SK-N-SH (cell line): ENCODE results near the gene FBN1. TPM values are rescaled to one million over a fixed set of nuclear protein-coding genes. Genes with fewer than 3 reads are reported as not detected.

Source experiments
- CTCF ChIA-PET: fragments of 300-600, 350-600 bp; formaldehyde crosslinking; extraction: SDS; loops from one replicate; lab custom pipeline; 2021; lab: Yijun Ruan, JAX
- POLR2A ChIA-PET: fragments of 350-600 bp; sonication (Branson Sonifier 250); formaldehyde crosslinking; extraction: SDS; loops from one replicate; lab custom pipeline; 2020; ENCODE audit warnings: antibody characterized with exemption, inconsistent platforms; lab: Yijun Ruan, JAX
- DNase-seq: peaks from one replicate; pipeline ENCODE4 v3.0.0; 2012
- H2AFZ ChIP-seq: fragments of 200-600 bp; sonication (generic); 2 replicates; pipeline ENCODE4 v1.8.1; 2016; ENCODE audit warnings: antibody characterized with exemption, mild to moderate bottlenecking, low read depth
- H3F3A ChIP-seq: fragments of 200-600 bp; sonication (generic); replicated peaks from 2 replicates; pipeline ENCODE3; 2016; ENCODE audit warnings: antibody characterized with exemption, mild to moderate bottlenecking; ENCODE audit not compliant: insufficient read depth
- H3K27ac ChIP-seq, 2 experiments: fragments of 200-500 bp in 1 of 2; fragments of 200-600 bp in 1 of 2; sonication (Bioruptor generic) in 1 of 2; sonication (generic), shearing (Covaris generic) in 1 of 2; 2 replicates each; pipeline versions ENCODE4 v1.5.1 to v1.6.1; 2014 to 2016; ENCODE audit warnings: low read depth in 2 of 2, inconsistent platforms in 1 of 2, low read length in 1 of 2, mild to moderate bottlenecking in 1 of 2, mixed read lengths in 1 of 2
- H3K27me3 ChIP-seq: fragments of 200-600 bp; sonication (generic), shearing (Covaris generic); 2 replicates; pipeline ENCODE4 v1.6.1; 2016; ENCODE audit warnings: mixed run types; ENCODE audit not compliant: insufficient read depth
- H3K36me3 ChIP-seq, 2 experiments: fragments of 200-500 bp in 1 of 2; fragments of 200-600 bp in 1 of 2; sonication (Bioruptor generic) in 1 of 2; sonication (generic) in 1 of 2; replicated peaks in 1 of 2; 2 replicates each; pipeline versions ENCODE3 to v1.5.1; 2014 to 2016; ENCODE audit warnings: low read length in 1 of 2, mild to moderate bottlenecking in 1 of 2; ENCODE audit not compliant: insufficient read depth in 2 of 2, control insufficient read depth in 1 of 2
- H3K4me1 ChIP-seq, 2 experiments: fragments of 200-500 bp in 1 of 2; fragments of 200-600 bp in 1 of 2; sonication (Bioruptor generic) in 1 of 2; sonication (generic), shearing (Covaris generic) in 1 of 2; 2 replicates each; pipeline versions ENCODE4 v1.5.1 to v1.6.1; 2014 to 2016; ENCODE audit warnings: low read depth in 1 of 2, low read length in 1 of 2, mixed run types in 1 of 2; ENCODE audit not compliant: insufficient read depth in 2 of 2, control insufficient read depth in 1 of 2
- H3K4me2 ChIP-seq: fragments of 200-600 bp; sonication (generic), shearing (Covaris generic); 2 replicates; pipeline ENCODE4 v1.6.1; 2017; ENCODE audit warnings: mixed run types
- H3K4me3 ChIP-seq, 2 experiments: fragments of 200-500 bp in 1 of 2; fragments of 200-600 bp in 1 of 2; sonication (Bioruptor generic) in 1 of 2; sonication (generic), shearing (Covaris generic) in 1 of 2; 2 replicates each; pipeline versions ENCODE4 v1.5.1 to v1.8.1; 2014 to 2016; ENCODE audit warnings: low read depth in 2 of 2, inconsistent platforms in 1 of 2, low read length in 1 of 2, mild to moderate bottlenecking in 1 of 2, mixed read lengths in 1 of 2, moderate library complexity in 1 of 2
- H3K79me2 ChIP-seq: fragments of 200-600 bp; sonication (generic); 2 replicates; pipeline ENCODE4 v1.8.1; 2017; ENCODE audit warnings: mild to moderate bottlenecking; ENCODE audit not compliant: insufficient read depth
- H3K9ac ChIP-seq: fragments of 200-600 bp; sonication (generic); 2 replicates; pipeline ENCODE4 v1.6.1; 2017; ENCODE audit warnings: mixed run types
- H3K9me2 ChIP-seq: fragments of 200-600 bp; sonication (generic); 2 replicates; pipeline ENCODE4 v1.6.1; 2017; ENCODE audit warnings: mixed run types
- H3K9me3 ChIP-seq: fragments of 200-600 bp; sonication (generic); 2 replicates; pipeline ENCODE4 v1.6.1; 2017; ENCODE audit warnings: mixed run types, mild to moderate bottlenecking, moderate library complexity
- H4K20me1 ChIP-seq: fragments of 200-600 bp; sonication (generic); 2 replicates; pipeline ENCODE4 v1.6.1; 2017; ENCODE audit warnings: mild to moderate bottlenecking, mixed run types; ENCODE audit not compliant: insufficient read depth
- ELF1 ChIP-seq: IDR thresholded peaks from 2 replicates; pipeline ENCODE4 v1.4.0; 2012
- EP300 ChIP-seq, 2 experiments: IDR thresholded peaks; 2 replicates each; pipeline versions ENCODE4 v1.4.0 to v1.6.1; 2012; ENCODE audit warnings: borderline replicate concordance in 1 of 2, low read depth in 1 of 2, low read length in 1 of 2
- EZH2phosphoT487 ChIP-seq: fragments of 200-600 bp; sonication (generic); IDR thresholded peaks from 2 replicates; pipeline ENCODE4 v1.6.1; 2017; ENCODE audit warnings: low read depth, mixed run types, mild to moderate bottlenecking, antibody characterized with exemption, moderate library complexity, borderline replicate concordance
- FOSL2 ChIP-seq: IDR thresholded peaks from 2 replicates; pipeline ENCODE4 v1.4.0; 2012; ENCODE audit warnings: low read depth, mild to moderate bottlenecking, moderate library complexity, borderline replicate concordance
- FOXM1 ChIP-seq: IDR thresholded peaks from 2 replicates; pipeline ENCODE4 v1.4.0; 2012; ENCODE audit warnings: low read depth, mild to moderate bottlenecking
- GATA2 ChIP-seq: sonication (generic); formaldehyde crosslinking; IDR thresholded peaks from 2 replicates; pipeline ENCODE4 v1.5.0; 2020; ENCODE audit warnings: mild to moderate bottlenecking, missing genetic modification reagents
- IRF3 ChIP-seq: fragments of 150-350 bp; IDR thresholded peaks from 2 replicates; pipeline ENCODE4 v1.6.1; 2016; ENCODE audit warnings: mild to moderate bottlenecking, low read depth, low read length
- JUND ChIP-seq: IDR thresholded peaks from 2 replicates; pipeline ENCODE4 v1.4.0; 2012
- MAX ChIP-seq: IDR thresholded peaks from 2 replicates; pipeline ENCODE4 v1.4.0; 2012; ENCODE audit warnings: low read depth
- MEF2A ChIP-seq: IDR thresholded peaks from 2 replicates; pipeline ENCODE4 v1.4.0; 2012; ENCODE audit warnings: low read depth, borderline replicate concordance
- MXI1 ChIP-seq: IDR thresholded peaks from 2 replicates; pipeline ENCODE4 v1.6.1; 2012; ENCODE audit warnings: mild to moderate bottlenecking, low read depth, low read length, improper control_type of control experiment
- NFIC ChIP-seq: IDR thresholded peaks from 2 replicates; pipeline ENCODE4 v1.4.0; 2012; ENCODE audit warnings: borderline replicate concordance
- NRF1 ChIP-seq: IDR thresholded peaks from 2 replicates; pipeline ENCODE4 v1.6.1; 2012; ENCODE audit warnings: low read depth, mild to moderate bottlenecking, low read length
- PBX3 ChIP-seq: IDR thresholded peaks from 2 replicates; pipeline ENCODE4; 2012
- POLR2AphosphoS5 ChIP-seq: IDR thresholded peaks from 2 replicates; pipeline ENCODE4 v1.6.1; 2012; ENCODE audit warnings: low read depth, low read length
- RCOR1 ChIP-seq: fragments of 150-350 bp; IDR thresholded peaks from 2 replicates; pipeline ENCODE4 v1.6.1; 2017; ENCODE audit warnings: antibody characterized with exemption, low read length
- REST ChIP-seq: IDR thresholded peaks from 2 replicates; pipeline ENCODE4 v1.6.1; 2012; ENCODE audit warnings: mild to moderate bottlenecking, low read depth, low read length, moderate library complexity
- SIN3A ChIP-seq: IDR thresholded peaks from 2 replicates; pipeline ENCODE4 v1.6.1; 2012; ENCODE audit warnings: low read depth, mild to moderate bottlenecking, low read length, moderate library complexity, borderline replicate concordance
- SMC3 ChIP-seq: IDR thresholded peaks from 2 replicates; pipeline ENCODE4 v1.6.1; 2012; ENCODE audit warnings: low read depth, low read length, improper control_type of control experiment
- TAF1 ChIP-seq: IDR thresholded peaks from 2 replicates; pipeline ENCODE4 v1.6.1; 2012; ENCODE audit warnings: low read depth, mild to moderate bottlenecking, low read length, moderate library complexity, borderline replicate concordance
- TCF12 ChIP-seq: IDR thresholded peaks from 2 replicates; pipeline ENCODE4 v1.4.0; 2012
- USF1 ChIP-seq: IDR thresholded peaks from 2 replicates; pipeline ENCODE4 v1.4.0; 2012; ENCODE audit warnings: low read depth, borderline replicate concordance
- USF2 ChIP-seq: fragments of 150-350 bp; IDR thresholded peaks from 2 replicates; pipeline ENCODE4 v1.6.1; 2017; ENCODE audit warnings: antibody characterized with exemption, low read length, low read depth, borderline replicate concordance
- ZBTB33 ChIP-seq: IDR thresholded peaks from 2 replicates; pipeline ENCODE4 v1.4.0; 2012; ENCODE audit warnings: low read depth, borderline replicate concordance
- WGBS: methylation state at CpG from one replicate; pipeline ENCODE4 v1.1.6; 2017; ENCODE audit warnings: low lambda C conversion rate; 5-methylcytosine and 5-hydroxymethylcytosine counted together
- polyA plus RNA-seq, 3 experiments: library from polyadenylated mRNA; depleted of rRNA; stranded (reverse); fragments of >200 nt; gene quantifications; 2 replicates each; pipeline ENCODE4 v1.2.3, GENCODE V29; 2012

The FBN1 gene
- polyA plus RNA-seq, 1 of the 3 experiments (the other 2 are of a cell fraction): 248 TPM

- H3K9ac ChIP-seq: peak overlapping the region; percentile 53
- ChIA-PET POLR2A (no interaction called here), CTCF (interaction anchor here (0.8 to 1.0 kb wide), 3 partner anchors 9 to 234 kb away, joined by 3 read pairs; no protein-coding TSS in a partner anchor)
- no peaks in the 10 kb centered on the region for H3K27me3 ChIP-seq
- peaks cover 7% of the 10 kb centered on the region for H4K20me1 ChIP-seq
- H2AFZ ChIP-seq: no peak overlapping the region
- no peak for DNase-seq
- H3K79me2 ChIP-seq: peaks cover 95% of the 10 kb centered on the region
- H3K9me3 ChIP-seq: no peaks in the 10 kb centered on the region
- no peaks in the 10 kb centered on the region for H3K9me2 ChIP-seq
- peak overlapping the region; percentile 7; the same call in 1 of the 2 replicates for H3K4me2 ChIP-seq
- peaks cover 68 to 79% of the 10 kb centered on the region in 2 experiments for H3K36me3 ChIP-seq
- peak overlapping the region; percentile 44 to 96; a peak in 3 of 4 replicates for H3K27ac ChIP-seq
- H3F3A ChIP-seq: peaks cover 55% of the 10 kb centered on the region
- H3K4me1 ChIP-seq: peaks cover 7 to 27% of the 10 kb centered on the region in 2 experiments
- WGBS: 14% methylated on average over 2 of the region's 2 CpGs
- H3K4me3 ChIP-seq: no peak overlapping the region
- no peak for TF ChIP-seq NRF1
- no peak for TF ChIP-seq SMC3
- no peak for TF ChIP-seq USF2
- TF ChIP-seq FOXM1: peak; percentile 83
- TF ChIP-seq ZBTB33: no peak
- TF ChIP-seq SIN3A: no peak
- no peak for TF ChIP-seq ELF1
- TF ChIP-seq POLR2AphosphoS5: no peak; the same call in 1 of the 2 replicates
- TF ChIP-seq MEF2A: peak; percentile 87
- TF ChIP-seq GATA2 (CRISPR knock-in tag): no peak
- no peak for TF ChIP-seq REST
- peak; percentile 79 for TF ChIP-seq JUND
- peak; percentile 84 for TF ChIP-seq TCF12
- TF ChIP-seq MAX: peak; percentile 50; the same call in 1 of the 2 replicates
- TF ChIP-seq EZH2phosphoT487: no peak
- no peak for TF ChIP-seq RCOR1
- no peak for TF ChIP-seq USF1
- no peak for TF ChIP-seq TAF1
- no peak for TF ChIP-seq MXI1
- peak; percentile 67 for TF ChIP-seq FOSL2
- peak in 1 of 2 experiments; percentile 87; a peak in 2 of 4 replicates for TF ChIP-seq EP300 (IDR thresholded peaks at IDR 0.05; ENCODE audit: borderline replicate concordance in 1 of 2, low read depth in 1 of 2, low read length in 1 of 2)
- peak; percentile 82 for TF ChIP-seq NFIC
- TF ChIP-seq IRF3: no peak
- TF ChIP-seq PBX3: peak; percentile 85
Measured at GRCh38 chr15:48592221-48592731, 53.2 kb downstream of the FBN1 start.
